HepG2 (cell line): Measurements from ENCODE around the gene KRTCAP3.

Experiments used
- CEBPB ChIP-seq: IDR thresholded peaks from 2 replicates; pipeline ENCODE4 v1.6.1; 2011; ENCODE audit warnings: low read depth, low read length, improper control_type of control experiment, borderline replicate concordance
- CTCF ChIP-seq: sonication (generic); formaldehyde crosslinking; IDR thresholded peaks from 2 replicates; pipeline ENCODE4 v1.5.0; 2020; ENCODE audit warnings: mild to moderate bottlenecking, missing genetic modification reagents, moderate library complexity
- HMG20A ChIP-seq: IDR thresholded peaks from 2 replicates; pipeline ENCODE4 v1.6.1; 2016; ENCODE audit warnings: borderline replicate concordance
- IRF2 ChIP-seq: IDR thresholded peaks from 2 replicates; pipeline ENCODE4 v1.6.1; 2018; ENCODE audit warnings: missing genetic modification reagents, missing compliant biosample characterization
- KDM1A ChIP-seq: IDR thresholded peaks from 2 replicates; pipeline ENCODE4 v1.6.1; 2016; ENCODE audit warnings: missing compliant biosample characterization
- POLR2A ChIP-seq, 2 experiments: IDR thresholded peaks; 2 replicates each; pipeline ENCODE4 v1.6.1; 2011; ENCODE audit warnings: low read depth in 2 of 2, low read length in 2 of 2, mild to moderate bottlenecking in 1 of 2, moderate library complexity in 1 of 2; ENCODE audit not compliant: insufficient read depth in 1 of 2
- REPIN1 ChIP-seq: sonication (generic); formaldehyde crosslinking; IDR thresholded peaks from 2 replicates; pipeline ENCODE4 v1.8.0; 2022; ENCODE audit warnings: missing genetic modification reagents, low read depth, mild to moderate bottlenecking, borderline replicate concordance
- ZNF749 ChIP-seq: sonication (generic); formaldehyde crosslinking; IDR thresholded peaks from 2 replicates; pipeline ENCODE4 v1.8.0; 2022; ENCODE audit warnings: mild to moderate bottlenecking, missing genetic modification reagents, moderate library complexity, borderline replicate concordance

DNA sequence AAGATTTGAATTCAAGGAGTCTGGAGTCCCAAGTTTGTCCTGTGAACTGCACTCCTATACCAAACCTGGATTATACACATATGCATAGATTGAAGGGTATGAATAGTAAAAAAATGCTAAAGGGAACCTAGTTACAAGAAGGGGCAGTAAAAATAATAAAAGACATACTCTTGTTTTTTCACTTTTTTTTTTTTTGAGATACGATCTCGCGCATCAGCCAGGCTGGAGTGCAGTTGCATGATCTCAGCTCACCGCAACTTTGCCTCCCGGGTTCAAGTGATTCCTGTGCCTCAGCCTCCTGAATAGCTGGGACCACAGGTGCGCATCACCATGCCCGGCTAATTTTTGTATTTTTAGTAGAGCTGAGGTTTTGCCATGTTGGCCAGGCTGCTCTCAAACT, 22.3 kb downstream of the KRTCAP3 start:
- TF ChIP-seq REPIN1 (CRISPR knock-in tag) (no peak), IRF2 (CRISPR knock-in tag) (no peak), CTCF (no peak), HMG20A (no peak), POLR2A (IDR thresholded peaks at IDR 0.05; ENCODE audit: insufficient read depth in 1 of 2, low read depth in 2 of 2, low read length in 2 of 2) (no peak), ZNF749 (CRISPR knock-in tag) (no peak), KDM1A (CRISPR knock-in tag) (no peak), CEBPB (no peak)
